ENCODE data around the gene HPN.

Gene HPN

DNA sequence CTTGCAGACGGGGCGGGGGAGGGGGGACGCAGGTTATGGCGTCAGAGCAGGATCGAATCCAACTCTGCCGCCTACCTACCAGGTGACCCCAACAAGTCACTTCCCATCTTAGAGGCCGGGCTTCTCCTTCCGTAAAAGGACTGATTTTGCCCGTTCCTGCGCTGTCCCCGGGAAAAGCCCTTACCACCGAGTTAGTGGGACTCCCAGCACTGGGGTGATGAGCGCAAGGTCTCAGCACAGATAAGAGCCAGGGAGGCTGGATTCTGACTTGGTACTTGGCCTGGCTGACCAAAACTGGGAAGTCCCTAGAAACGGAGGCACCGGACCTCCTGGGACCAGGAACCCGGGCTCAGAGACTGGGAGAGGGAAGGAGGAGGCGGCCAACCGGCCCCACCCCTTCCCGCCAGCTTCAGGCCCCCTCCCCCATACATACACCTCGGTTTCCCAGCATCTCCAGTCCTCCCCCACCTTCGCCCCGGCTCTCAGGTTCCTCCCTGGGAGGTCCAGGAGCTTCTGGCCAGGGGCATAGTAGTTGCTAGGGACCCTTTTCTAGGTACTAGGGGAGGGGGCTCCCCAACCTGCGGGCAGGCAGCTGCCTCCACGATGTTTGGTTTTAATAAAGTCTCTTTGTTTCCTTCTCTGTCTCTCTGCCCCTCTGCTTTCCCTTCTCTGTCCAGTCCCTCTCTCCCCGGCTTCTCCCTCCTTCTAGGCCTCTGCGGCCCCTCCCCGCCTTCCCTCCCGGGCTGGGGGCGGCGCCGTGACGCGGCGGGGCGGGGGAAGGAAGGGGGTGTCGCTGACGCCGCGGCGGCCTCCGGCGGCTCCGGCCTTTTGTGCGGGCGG lies 41.8 kb upstream of the HPN start, which contains the start of gene GRAMD1A:
GRAMD1A (plus strand) TSS at position 826 of the 840 bp plus-strand sequence. CDS start 156 bp downstream, outside the sequence.
- H3K27ac ChIP-seq: peak within 1 kb of the TSS; percentile 79
- no peak for TF ChIP-seq ZFX (IDR thresholded peaks at IDR 0.05)
- TF ChIP-seq, protein P1, sequence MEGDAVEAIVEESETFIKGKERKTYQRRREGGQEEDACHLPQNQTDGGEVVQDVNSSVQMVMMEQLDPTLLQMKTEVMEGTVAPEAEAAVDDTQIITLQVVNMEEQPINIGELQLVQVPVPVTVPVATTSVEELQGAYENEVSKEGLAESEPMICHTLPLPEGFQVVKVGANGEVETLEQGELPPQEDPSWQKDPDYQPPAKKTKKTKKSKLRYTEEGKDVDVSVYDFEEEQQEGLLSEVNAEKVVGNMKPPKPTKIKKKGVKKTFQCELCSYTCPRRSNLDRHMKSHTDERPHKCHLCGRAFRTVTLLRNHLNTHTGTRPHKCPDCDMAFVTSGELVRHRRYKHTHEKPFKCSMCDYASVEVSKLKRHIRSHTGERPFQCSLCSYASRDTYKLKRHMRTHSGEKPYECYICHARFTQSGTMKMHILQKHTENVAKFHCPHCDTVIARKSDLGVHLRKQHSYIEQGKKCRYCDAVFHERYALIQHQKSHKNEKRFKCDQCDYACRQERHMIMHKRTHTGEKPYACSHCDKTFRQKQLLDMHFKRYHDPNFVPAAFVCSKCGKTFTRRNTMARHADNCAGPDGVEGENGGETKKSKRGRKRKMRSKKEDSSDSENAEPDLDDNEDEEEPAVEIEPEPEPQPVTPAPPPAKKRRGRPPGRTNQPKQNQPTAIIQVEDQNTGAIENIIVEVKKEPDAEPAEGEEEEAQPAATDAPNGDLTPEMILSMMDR (conservative IDR thresholded peaks at IDR 0.05): no peak

GRCh38 chr19:35000338-35000646 lies 41.2 kb upstream of the HPN start:
- H3K27ac ChIP-seq: peak overlapping the region; percentile 79
- no peak for TF ChIP-seq ZFX (IDR thresholded peaks at IDR 0.05)
- TF ChIP-seq, protein P1 (conservative IDR thresholded peaks at IDR 0.05): no peak

DNA sequence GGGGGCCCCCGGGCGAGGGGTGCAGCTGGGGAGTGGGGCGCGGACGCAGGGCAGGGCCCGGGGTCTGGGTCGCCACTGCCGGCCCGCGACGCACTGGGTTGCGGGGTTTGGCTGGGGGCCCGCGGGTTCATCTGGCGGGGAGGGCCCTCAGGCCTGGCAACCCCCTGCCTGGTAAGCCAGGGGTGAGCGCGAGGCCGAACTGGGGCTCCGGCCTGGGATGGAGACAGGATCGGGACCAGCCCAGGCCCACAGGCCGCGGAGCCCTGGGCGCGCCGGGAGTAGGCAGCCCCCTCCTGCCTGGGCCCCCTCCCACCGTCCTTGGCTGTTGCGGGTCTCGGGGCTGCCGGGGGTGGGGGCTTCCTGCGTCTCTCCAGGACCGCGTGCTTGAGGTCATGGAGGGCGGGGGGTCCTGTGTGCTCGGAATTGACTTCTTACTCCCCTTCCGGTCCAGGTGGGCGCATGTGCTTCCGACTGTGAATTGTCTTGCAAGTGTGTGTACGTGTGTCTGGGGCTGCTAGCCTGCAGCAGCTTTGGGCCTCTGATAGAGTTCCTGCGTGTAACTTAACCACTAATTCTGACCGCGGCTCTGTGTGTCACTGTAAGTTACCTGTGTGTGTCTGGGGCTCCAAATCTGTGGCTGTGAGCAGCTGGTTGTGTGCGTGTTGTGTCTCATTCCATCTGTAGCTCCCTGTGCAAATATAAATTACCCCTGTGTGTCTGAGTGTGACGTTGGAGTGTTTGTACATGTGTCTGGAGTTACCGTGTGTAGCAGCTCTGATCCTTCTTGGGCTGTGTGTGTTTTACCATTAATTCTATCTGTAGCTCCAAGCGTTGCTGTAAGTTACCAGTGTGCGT lies 40.6 kb upstream of the HPN start:
- peak overlapping the region; percentile 79 for H3K27ac ChIP-seq

DNA sequence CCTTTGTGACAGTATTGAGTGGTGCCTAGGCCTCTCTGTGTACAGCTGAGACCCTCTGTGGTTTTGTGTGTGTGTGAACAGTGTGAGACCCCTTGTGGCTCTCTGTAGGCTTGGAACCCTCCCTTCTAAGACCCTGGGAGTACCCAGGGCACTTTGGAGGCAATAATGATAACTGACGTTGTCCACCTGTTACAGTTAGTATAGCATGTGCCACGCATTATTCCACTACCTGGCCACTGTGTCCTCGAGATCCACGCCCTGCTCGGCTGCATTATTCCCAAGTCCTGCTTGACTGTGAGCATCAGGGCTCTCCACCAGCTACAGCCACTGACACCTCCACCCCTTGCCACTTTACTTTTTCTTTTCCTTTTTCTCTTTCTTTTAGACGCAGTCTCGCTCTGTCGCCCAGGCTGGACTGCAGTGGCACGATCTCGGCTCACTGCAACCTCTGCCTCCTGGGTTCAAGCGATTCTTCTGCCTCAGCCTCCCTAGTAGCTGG lies 39.4 kb upstream of the HPN start:
- TF ChIP-seq ZFX (IDR thresholded peaks at IDR 0.05): no peak
- TF ChIP-seq, protein P1 (conservative IDR thresholded peaks at IDR 0.05): no peak
- H3K27ac ChIP-seq: no peak overlapping the region

More for the DNA sequence above, 40.6 kb upstream of the HPN start:
- peak; percentile 59; the same call in 1 of the 2 replicates for TF ChIP-seq ZFX (IDR thresholded peaks at IDR 0.05)
- TF ChIP-seq, protein P1 (conservative IDR thresholded peaks at IDR 0.05): no peak

DNA sequence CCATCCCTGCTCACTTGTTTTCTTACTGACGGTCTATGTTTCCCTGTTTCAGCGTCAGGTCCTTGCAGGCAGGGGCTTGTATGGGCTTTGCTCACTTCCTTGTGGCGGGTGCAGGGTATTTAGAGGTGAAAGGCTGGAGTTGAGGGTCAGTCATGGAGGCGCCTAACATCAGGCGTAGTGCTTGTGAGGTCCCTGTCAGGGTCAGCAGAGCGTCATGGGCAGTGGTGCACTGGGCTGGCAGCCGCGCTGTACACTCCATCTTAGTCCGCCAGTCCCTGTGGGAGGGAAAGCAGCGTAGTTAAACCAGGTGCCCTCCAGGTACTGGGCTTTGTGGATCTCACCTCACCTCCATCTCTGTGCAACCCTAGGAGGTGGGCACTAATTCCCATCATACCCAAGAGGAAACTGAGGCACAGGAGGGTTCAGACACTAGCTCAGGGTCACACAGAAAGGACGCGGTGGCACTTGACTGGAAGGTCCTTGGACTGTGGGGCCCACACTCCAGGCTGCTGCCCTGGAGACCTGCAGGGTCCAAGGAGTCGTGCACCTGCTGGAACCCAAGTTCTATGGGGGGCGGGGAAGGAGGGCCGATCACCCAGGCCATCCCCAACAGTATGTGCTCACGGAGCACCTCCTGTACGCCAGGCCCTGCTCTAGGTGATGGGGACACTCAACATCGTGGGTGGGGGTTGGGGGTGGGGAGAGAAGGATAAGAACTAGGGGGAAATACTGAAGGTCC lies 36.8 kb upstream of the HPN start:
- TF ChIP-seq, protein P1 (conservative IDR thresholded peaks at IDR 0.05): no peak
- TF ChIP-seq ZFX (IDR thresholded peaks at IDR 0.05): no peak
- no peak overlapping the region for H3K27ac ChIP-seq

DNA sequence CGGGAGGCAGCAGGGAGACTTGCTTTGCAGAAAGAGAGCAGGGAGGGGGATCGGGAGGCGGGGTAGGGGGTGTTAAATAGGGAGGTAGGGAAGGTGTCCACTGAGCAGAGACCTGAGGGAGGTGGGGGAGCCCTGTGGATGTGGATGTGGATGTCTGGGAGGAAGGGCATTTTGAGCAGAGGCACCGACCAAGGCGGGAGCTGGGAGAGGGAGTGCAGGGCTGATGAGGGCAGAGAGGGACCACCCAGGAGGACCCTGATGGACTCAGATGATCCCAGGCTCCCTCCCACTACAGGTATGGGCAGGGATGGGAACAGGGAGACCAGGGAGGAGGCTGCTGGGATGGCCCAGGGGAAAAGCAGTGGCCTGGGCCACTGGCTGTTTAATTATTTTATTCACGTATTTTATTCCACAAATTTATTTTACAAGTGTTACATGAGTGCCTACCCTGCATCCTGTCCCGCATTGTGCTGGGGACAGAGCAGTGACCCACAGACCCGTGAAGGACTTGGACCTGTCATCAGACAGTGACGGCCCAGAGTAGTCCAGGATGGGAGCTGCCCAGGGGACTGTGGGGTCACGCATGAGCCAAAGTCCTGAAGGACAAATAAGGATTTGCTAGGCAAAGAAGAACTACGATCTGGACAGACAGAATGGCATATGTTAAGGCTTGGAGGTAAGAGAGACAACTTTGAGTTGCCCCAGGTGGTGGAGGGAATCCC lies 36.1 kb upstream of the HPN start:
- peak overlapping the region; percentile 36 for H3K27ac ChIP-seq
- TF ChIP-seq ZFX (IDR thresholded peaks at IDR 0.05): no peak

DNA sequence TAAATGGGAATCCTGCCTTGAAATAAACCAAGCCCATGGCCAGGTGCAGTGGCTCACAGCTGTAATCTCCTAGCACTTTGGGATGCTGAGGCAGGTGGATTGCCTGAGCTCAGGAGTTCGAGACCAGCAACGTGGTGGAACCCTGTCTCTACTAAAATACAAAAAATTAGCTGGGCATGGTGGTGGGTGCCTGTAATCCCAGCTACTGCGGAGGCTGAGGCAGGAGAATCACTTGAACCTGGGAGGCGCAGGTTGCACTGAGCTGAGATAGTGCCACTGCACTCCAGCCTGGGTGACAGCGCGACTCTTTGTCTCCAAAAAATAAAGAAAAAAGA lies 35.5 kb upstream of the HPN start:
- peak overlapping the region; percentile 36 for H3K27ac ChIP-seq

Data from C4-2B (cell line).